Neural cell (in vitro differentiated cells): ENCODE results near the gene KRTAP4-16. TPM values are rescaled to one million over a fixed set of nuclear protein-coding genes. Genes with fewer than 3 reads are reported as not detected.
"Not testable (repeated sequence)": the region's sequence is repeated elsewhere in the genome, so short reads cannot be mapped to it uniquely, and the experiment has no call there.

Source experiments
- H2AFZ ChIP-seq: fragments of 200-600, 300-800 bp; sonication (generic), shearing (Covaris generic); 2 replicates; pipeline ENCODE4 v1.6.0; 2014; ENCODE audit warnings: low read depth, mild to moderate bottlenecking, antibody characterized with exemption, low read length, moderate library complexity
- H3F3A ChIP-seq: fragments of 200-600 bp; shearing (Covaris generic); 2 replicates; pipeline ENCODE4 v1.6.1; 2016; ENCODE audit warnings: mild to moderate bottlenecking, moderate library complexity, mixed read lengths, antibody characterized with exemption, low read length; ENCODE audit not compliant: insufficient read depth, poor library complexity, severe bottlenecking
- H3K27ac ChIP-seq: fragments of 200-600, 300-800 bp; sonication (generic), shearing (Covaris generic); 2 replicates; pipeline ENCODE4 v1.5.1; 2014; ENCODE audit warnings: mild to moderate bottlenecking, low read length, moderate library complexity
- H3K27me3 ChIP-seq: fragments of 300-800, 200-600 bp; sonication (generic), shearing (Covaris generic); 2 replicates; pipeline ENCODE4 v1.6.0; 2014; ENCODE audit warnings: mild to moderate bottlenecking, low read depth, low read length, moderate library complexity; ENCODE audit not compliant: insufficient read depth
- H3K36me3 ChIP-seq: fragments of 300-800, 200-600 bp; sonication (generic), shearing (Covaris generic); 2 replicates; pipeline ENCODE4 v1.5.1; 2014; ENCODE audit warnings: mild to moderate bottlenecking, antibody characterized with exemption, low read length, moderate library complexity; ENCODE audit not compliant: insufficient read depth
- H3K4me2 ChIP-seq: fragments of 300-800, 200-600 bp; sonication (generic), shearing (Covaris generic); 2 replicates; pipeline ENCODE4 v1.6.0; 2014; ENCODE audit warnings: mild to moderate bottlenecking, low read length
- H3K4me3 ChIP-seq: fragments of 300-800, 200-600 bp; sonication (generic), shearing (Covaris generic); 2 replicates; pipeline ENCODE4 v1.5.1; 2014; ENCODE audit warnings: mild to moderate bottlenecking, low read length, moderate library complexity
- H3K79me2 ChIP-seq: fragments of 200-600 bp; shearing (Covaris generic); replicated peaks from 2 replicates; pipeline ENCODE4 v1.6.0; 2014; ENCODE audit warnings: mild to moderate bottlenecking, low read length, moderate library complexity; ENCODE audit not compliant: insufficient read depth
- H3K9ac ChIP-seq: fragments of 300-800, 200-600 bp; sonication (generic), shearing (Covaris generic); 2 replicates; pipeline ENCODE4 v1.6.1; 2016; ENCODE audit warnings: mild to moderate bottlenecking, low read length, mixed read lengths
- H3K9me2 ChIP-seq: fragments of 200-600 bp; shearing (Covaris generic); 2 replicates; pipeline ENCODE4 v1.6.1; 2016; ENCODE audit warnings: mild to moderate bottlenecking, low read length, mixed read lengths; ENCODE audit not compliant: insufficient read depth
- H3K9me3 ChIP-seq: fragments of 200-600, 300-800 bp; sonication (generic), shearing (Covaris generic); 2 replicates; pipeline ENCODE4 v1.6.1; 2016; ENCODE audit warnings: mild to moderate bottlenecking, mixed run types, low read length, moderate library complexity, mixed read lengths
- H4K20me1 ChIP-seq: fragments of 200-600 bp; shearing (Covaris generic); 2 replicates; pipeline ENCODE4 v1.6.1; 2016; ENCODE audit warnings: mild to moderate bottlenecking, mixed run types; ENCODE audit not compliant: insufficient read depth
- EP300 ChIP-seq: fragments of 450-650 bp; conservative IDR thresholded peaks from 2 replicates; pipeline ENCODE4 v1.6.1; 2014; ENCODE audit warnings: antibody characterized with exemption, mild to moderate bottlenecking, moderate library complexity; ENCODE audit not compliant: poor library complexity, severe bottlenecking
- EZH2 ChIP-seq: fragments of 200-600, 300-800 bp; shearing (Covaris generic), sonication (generic); IDR thresholded peaks from 2 replicates; pipeline ENCODE4 v1.6.1; 2014; ENCODE audit warnings: antibody characterized with exemption, low read length, borderline replicate concordance, mild to moderate bottlenecking; ENCODE audit not compliant: insufficient read depth, poor library complexity, severe bottlenecking
- MXI1 ChIP-seq: fragments of 450-650 bp; conservative IDR thresholded peaks from 2 replicates; pipeline ENCODE4 v1.6.1; 2014; ENCODE audit warnings: antibody characterized with exemption, mild to moderate bottlenecking; ENCODE audit not compliant: poor library complexity, severe bottlenecking
- POLR2AphosphoS5 ChIP-seq: IDR thresholded peaks from 2 replicates; pipeline ENCODE4 v1.6.1; 2012
- RAD21 ChIP-seq: fragments of 450-650 bp; conservative IDR thresholded peaks from 2 replicates; pipeline ENCODE4 v1.6.1; 2014; ENCODE audit warnings: antibody characterized with exemption, mild to moderate bottlenecking, moderate library complexity
- SMC3 ChIP-seq: fragments of 450-650 bp; conservative IDR thresholded peaks from 2 replicates; pipeline ENCODE4 v1.6.1; 2014; ENCODE audit warnings: antibody characterized with exemption, mild to moderate bottlenecking, moderate library complexity; ENCODE audit not compliant: poor library complexity
- TAF1 ChIP-seq: IDR thresholded peaks from 2 replicates; pipeline ENCODE4 v1.6.1; 2012; ENCODE audit warnings: low read depth
- polyA plus RNA-seq: library from polyadenylated mRNA; depleted of rRNA; stranded (reverse); fragments of >200 nt; gene quantifications from 2 replicates; pipeline ENCODE4 v1.2.3, GENCODE V29; 2014
- TF ChIP-seq, protein P1 (sequence below): IDR thresholded peaks from 2 replicates; pipeline ENCODE4 v1.6.1; 2012; ENCODE audit warnings: borderline replicate concordance
- TF ChIP-seq, protein P2 (sequence below): fragments of 450-650 bp; IDR thresholded peaks from 2 replicates; pipeline ENCODE4 v1.5.1; 2014; ENCODE audit warnings: antibody characterized with exemption, mild to moderate bottlenecking, moderate library complexity; ENCODE audit not compliant: poor library complexity, severe bottlenecking

KRTAP4-16 gene
- polyA plus RNA-seq, 1 donor from 2014 or later: not detected

DNA sequence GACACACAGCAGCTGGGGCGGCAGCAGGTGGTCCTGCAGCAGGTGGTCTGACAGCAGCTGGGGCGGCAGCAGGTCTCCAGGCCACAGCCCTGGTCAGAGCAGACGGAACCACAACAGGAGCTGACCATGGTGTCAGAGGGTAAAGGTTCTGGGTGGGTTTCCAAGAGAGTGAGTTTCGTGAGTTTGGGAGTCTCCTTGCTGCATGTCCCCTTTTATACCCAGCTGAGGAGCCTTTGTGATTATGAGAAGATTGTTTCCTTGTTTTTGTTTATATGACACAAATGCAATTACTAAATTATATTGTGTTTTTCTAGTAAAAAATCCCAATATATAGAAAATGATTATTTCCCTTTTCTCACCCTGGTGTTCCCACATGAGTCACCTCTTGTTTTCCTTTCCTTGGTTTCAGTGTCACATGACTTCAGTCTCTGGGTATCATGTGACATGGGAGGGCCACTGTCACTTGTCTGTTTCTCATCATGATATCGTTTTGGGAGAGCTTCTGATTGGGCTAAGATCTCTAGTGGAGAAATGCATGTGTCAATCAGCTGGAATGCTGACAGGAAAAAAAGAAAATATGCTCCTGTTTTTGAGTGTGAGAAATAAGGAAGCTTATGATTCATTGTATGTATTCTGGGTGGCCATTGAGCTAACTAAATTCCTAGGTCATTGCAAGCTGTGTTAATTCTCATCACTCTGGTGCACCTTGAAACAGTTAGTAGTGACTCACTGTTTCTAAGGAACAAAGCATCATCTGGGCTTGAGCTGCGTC lies 38.5 kb upstream of the KRTAP4-16 start, which contains the start of gene KRTAP4-6:
TSS of gene KRTAP4-6 (minus strand) at position 185 of the 772 bp plus-strand sequence. CDS start at position 128, 57 bp downstream.
- no peaks in the 10 kb centered on the region for H3F3A ChIP-seq
- H3K79me2 ChIP-seq: no peaks in the 10 kb centered on the region
- no peak within 1 kb of the TSS for H2AFZ ChIP-seq
- no peak for TF ChIP-seq RAD21
- TF ChIP-seq EP300: no peak
- TF ChIP-seq, protein P1, sequence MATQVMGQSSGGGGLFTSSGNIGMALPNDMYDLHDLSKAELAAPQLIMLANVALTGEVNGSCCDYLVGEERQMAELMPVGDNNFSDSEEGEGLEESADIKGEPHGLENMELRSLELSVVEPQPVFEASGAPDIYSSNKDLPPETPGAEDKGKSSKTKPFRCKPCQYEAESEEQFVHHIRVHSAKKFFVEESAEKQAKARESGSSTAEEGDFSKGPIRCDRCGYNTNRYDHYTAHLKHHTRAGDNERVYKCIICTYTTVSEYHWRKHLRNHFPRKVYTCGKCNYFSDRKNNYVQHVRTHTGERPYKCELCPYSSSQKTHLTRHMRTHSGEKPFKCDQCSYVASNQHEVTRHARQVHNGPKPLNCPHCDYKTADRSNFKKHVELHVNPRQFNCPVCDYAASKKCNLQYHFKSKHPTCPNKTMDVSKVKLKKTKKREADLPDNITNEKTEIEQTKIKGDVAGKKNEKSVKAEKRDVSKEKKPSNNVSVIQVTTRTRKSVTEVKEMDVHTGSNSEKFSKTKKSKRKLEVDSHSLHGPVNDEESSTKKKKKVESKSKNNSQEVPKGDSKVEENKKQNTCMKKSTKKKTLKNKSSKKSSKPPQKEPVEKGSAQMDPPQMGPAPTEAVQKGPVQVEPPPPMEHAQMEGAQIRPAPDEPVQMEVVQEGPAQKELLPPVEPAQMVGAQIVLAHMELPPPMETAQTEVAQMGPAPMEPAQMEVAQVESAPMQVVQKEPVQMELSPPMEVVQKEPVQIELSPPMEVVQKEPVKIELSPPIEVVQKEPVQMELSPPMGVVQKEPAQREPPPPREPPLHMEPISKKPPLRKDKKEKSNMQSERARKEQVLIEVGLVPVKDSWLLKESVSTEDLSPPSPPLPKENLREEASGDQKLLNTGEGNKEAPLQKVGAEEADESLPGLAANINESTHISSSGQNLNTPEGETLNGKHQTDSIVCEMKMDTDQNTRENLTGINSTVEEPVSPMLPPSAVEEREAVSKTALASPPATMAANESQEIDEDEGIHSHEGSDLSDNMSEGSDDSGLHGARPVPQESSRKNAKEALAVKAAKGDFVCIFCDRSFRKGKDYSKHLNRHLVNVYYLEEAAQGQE: no peak
- H3K4me3 ChIP-seq: no peak within 1 kb of the TSS
- H3K36me3 ChIP-seq: no peaks in the 10 kb centered on the region
- no peaks in the 10 kb centered on the region for H3K27me3 ChIP-seq
- H3K27ac ChIP-seq: no peak within 1 kb of the TSS
- no peaks in the 10 kb centered on the region for H4K20me1 ChIP-seq
- no peaks in the 10 kb centered on the region for H3K9me2 ChIP-seq
- peaks cover 5% of the 10 kb centered on the region for H3K9me3 ChIP-seq
- H3K4me2 ChIP-seq: no peak within 1 kb of the TSS
- no peak within 1 kb of the TSS for H3K9ac ChIP-seq

DNA sequence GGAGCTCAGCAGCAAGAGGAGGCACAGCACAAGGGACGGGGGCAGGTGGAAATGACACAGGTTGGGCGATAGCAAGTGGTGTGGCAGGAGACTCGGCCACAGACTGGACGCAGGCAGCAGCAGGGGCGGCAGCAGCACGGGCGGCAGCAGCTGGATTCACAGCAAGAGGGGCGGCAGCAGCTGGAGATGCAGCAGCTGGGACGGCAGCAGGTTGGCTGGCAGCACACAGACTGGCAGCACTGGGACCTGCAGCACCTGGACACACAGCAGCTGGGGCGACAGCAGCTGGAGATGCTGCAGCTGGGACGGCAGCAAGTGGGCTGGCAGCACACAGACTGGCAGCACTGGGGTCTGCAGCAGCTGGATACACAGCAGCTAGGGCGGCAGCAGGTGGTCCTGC lies 37.9 kb upstream of the KRTAP4-16 start:
- H3K79me2 ChIP-seq, H3F3A ChIP-seq, H3K36me3 ChIP-seq, H3K9me2 ChIP-seq, H3K4me3 ChIP-seq, H4K20me1 ChIP-seq, H3K27me3 ChIP-seq, H2AFZ ChIP-seq, H3K9ac ChIP-seq, H3K27ac ChIP-seq, H3K9me3 ChIP-seq, H3K4me2 ChIP-seq: not testable (repeated sequence)

DNA sequence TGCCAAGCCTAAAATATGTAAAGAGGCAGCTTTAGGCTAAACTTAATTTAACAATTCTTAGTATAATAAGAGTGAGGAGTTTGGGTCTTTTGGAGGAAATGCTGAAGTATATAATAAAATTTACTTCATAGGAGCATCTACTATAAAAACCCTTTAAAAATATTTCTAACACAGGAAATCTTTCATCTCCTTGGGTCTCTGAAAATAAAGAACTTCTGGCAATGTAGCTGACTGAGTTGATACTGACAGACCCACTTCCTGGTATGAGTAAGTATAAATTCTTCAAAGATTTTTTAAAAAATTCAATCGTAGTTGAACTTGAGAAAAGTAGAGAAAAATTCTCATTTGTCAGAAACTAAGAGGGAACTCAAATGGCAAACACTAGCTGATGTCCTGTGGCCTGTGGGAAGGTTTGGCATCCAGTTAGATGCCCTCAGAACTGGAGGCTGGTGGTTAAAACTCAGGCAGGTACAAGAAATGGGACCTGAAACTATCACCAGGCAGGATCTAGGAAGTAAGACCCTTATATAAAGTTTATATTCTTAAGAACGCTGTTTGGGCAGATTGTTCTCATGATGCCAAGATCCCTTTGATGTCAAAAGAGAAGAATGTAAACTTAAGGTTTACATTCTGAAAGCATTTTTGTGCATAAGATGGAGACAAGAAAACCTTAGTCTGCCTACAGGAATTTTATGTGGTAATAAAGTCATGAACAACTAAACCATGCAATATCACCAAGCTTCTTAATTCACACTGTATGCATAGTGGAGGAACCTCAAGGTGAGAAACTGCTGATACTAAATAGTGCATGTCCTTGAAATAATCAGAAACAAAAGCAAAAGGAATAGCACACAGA lies 32.1 kb upstream of the KRTAP4-16 start:
- no peak overlapping the region for H3K4me2 ChIP-seq
- no peak overlapping the region for H3K27ac ChIP-seq
- no peaks in the 10 kb centered on the region for H4K20me1 ChIP-seq
- H3F3A ChIP-seq: no peaks in the 10 kb centered on the region
- TF ChIP-seq POLR2AphosphoS5: no peak
- no peak for TF ChIP-seq SMC3
- TF ChIP-seq, protein P2, sequence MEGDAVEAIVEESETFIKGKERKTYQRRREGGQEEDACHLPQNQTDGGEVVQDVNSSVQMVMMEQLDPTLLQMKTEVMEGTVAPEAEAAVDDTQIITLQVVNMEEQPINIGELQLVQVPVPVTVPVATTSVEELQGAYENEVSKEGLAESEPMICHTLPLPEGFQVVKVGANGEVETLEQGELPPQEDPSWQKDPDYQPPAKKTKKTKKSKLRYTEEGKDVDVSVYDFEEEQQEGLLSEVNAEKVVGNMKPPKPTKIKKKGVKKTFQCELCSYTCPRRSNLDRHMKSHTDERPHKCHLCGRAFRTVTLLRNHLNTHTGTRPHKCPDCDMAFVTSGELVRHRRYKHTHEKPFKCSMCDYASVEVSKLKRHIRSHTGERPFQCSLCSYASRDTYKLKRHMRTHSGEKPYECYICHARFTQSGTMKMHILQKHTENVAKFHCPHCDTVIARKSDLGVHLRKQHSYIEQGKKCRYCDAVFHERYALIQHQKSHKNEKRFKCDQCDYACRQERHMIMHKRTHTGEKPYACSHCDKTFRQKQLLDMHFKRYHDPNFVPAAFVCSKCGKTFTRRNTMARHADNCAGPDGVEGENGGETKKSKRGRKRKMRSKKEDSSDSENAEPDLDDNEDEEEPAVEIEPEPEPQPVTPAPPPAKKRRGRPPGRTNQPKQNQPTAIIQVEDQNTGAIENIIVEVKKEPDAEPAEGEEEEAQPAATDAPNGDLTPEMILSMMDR: no peak
- no peak for TF ChIP-seq RAD21
- no peak for TF ChIP-seq EZH2
- no peak for TF ChIP-seq TAF1
- TF ChIP-seq MXI1: no peak
- TF ChIP-seq EP300: no peak
- TF ChIP-seq, protein P1: no peak
- no peaks in the 10 kb centered on the region for H3K27me3 ChIP-seq
- no peak overlapping the region for H3K9ac ChIP-seq
- H3K79me2 ChIP-seq: no peaks in the 10 kb centered on the region
- no peak overlapping the region for H3K4me3 ChIP-seq
- no peak overlapping the region for H2AFZ ChIP-seq
- no peaks in the 10 kb centered on the region for H3K9me3 ChIP-seq
- no peaks in the 10 kb centered on the region for H3K36me3 ChIP-seq
- no peaks in the 10 kb centered on the region for H3K9me2 ChIP-seq
